Fibroblast of skin of scalp (primary cell): ENCODE measurements around the gene MGMT.

Experiments
- DNase-seq: peaks from one replicate; pipeline ENCODE4 v3.0.0-alpha.2; 2013

MGMT gene

GRCh38 chr10:129764011-129764900 lies 297.2 kb downstream of the MGMT start:
- DNase-seq, result no peak

- no peak for DNase-seq
These were observed 298.0 kb downstream of the MGMT start for GRCh38 chr10:129764901-129765663.

GRCh38 chr10:129765664-129766550 lies 298.9 kb downstream of the MGMT start:
- DNase-seq, result no peak

GRCh38 chr10:129766611-129767550 lies 299.8 kb downstream of the MGMT start:
- no peak for DNase-seq

- DNase-seq, result no peak
These were observed 300.7 kb downstream of the MGMT start for GRCh38 chr10:129767751-129768150.

GRCh38 chr10:129768437-129769355 lies 301.7 kb downstream of the MGMT start:
- no peak for DNase-seq

- DNase-seq, result no peak
These were observed 302.5 kb downstream of the MGMT start for GRCh38 chr10:129769381-129770116.

GRCh38 chr10:129770286-129770685 lies 303.2 kb downstream of the MGMT start:
- DNase-seq, result no peak

GRCh38 chr10:129771024-129771423 lies 304.0 kb downstream of the MGMT start:
- DNase-seq, result no peak

- no peak for DNase-seq
These were observed 304.5 kb downstream of the MGMT start for GRCh38 chr10:129771576-129771975.

GRCh38 chr10:129771991-129772431 lies 305.0 kb downstream of the MGMT start:
- DNase-seq, result no peak

GRCh38 chr10:129772468-129773358 lies 305.7 kb downstream of the MGMT start:
- no peak for DNase-seq

- no peak for DNase-seq
These were observed 306.4 kb downstream of the MGMT start for GRCh38 chr10:129773359-129773990.

GRCh38 chr10:129774082-129774735 lies 307.2 kb downstream of the MGMT start:
- no peak for DNase-seq

GRCh38 chr10:129774736-129775401 lies 307.8 kb downstream of the MGMT start:
- no peak for DNase-seq

GRCh38 chr10:129775681-129776080 lies 308.6 kb downstream of the MGMT start:
- DNase-seq, result no peak

- no peak for DNase-seq
These were observed 310.6 kb downstream of the MGMT start for GRCh38 chr10:129777687-129778086.
